HepG2 (cell line): ENCODE measurements around the gene USP8. TPM values are rescaled to one million over a fixed set of nuclear protein-coding genes. Genes with fewer than 3 reads are reported as not detected.

Experiments
- ATAC-seq: fragments of 200-7000 bp; cut with Tn5 transposase; 3 replicates; pipeline ENCODE4 v1.9.1; 2020; ENCODE audit warnings: mild to moderate bottlenecking, moderate library complexity
- BruUV-seq: library from RNA; stranded (reverse); fragments of 400-500 nt; replicated peaks from 2 replicates; lab custom pipeline; 2021; lab: Mats Ljungman, UMichigan
- CTCF ChIA-PET: fragments of 300-600 bp; formaldehyde crosslinking; extraction: SDS; loops from one replicate; lab custom pipeline; 2021; ENCODE audit warnings: low total read pairs, inconsistent platforms, low intra/inter-chr PET ratio; lab: Yijun Ruan, JAX
- POLR2A ChIA-PET: fragments of 350-600 bp; sonication (Branson Sonifier 250); formaldehyde crosslinking; loops from one replicate; lab custom pipeline; 2020; ENCODE audit warnings: antibody characterized with exemption, inconsistent platforms; lab: Yijun Ruan, JAX
- DNase-seq: peaks from one replicate; pipeline ENCODE4 v3.0.0-alpha.2; 2015; ENCODE audit warnings: low spot score
- FAIRE-seq: peaks from 3 replicates; lab custom pipeline; 2011; peaks lifted over from hg19 to GRCh38; lab: Jason Lieb, UNC
- H2AFZ ChIP-seq: one replicate; pipeline ENCODE4 v1.6.1; 2011; ENCODE audit warnings: low read length, inconsistent platforms
- H3K27ac ChIP-seq: fragments of 300-600 bp; 3 replicates; pipeline ENCODE4 v1.8.0; 2011; ENCODE audit warnings: mixed run types, mild to moderate bottlenecking, mixed read lengths, low read length, inconsistent platforms; ENCODE audit not compliant: insufficient read depth; ENCODE audit errors: extremely low read length
- H3K27me3 ChIP-seq, 2 experiments: fragments of 200-600 bp in 1 of 2; 2 replicates in 1 of 2; 3 replicates in 1 of 2; pipeline versions ENCODE4 v1.6.0 to v1.8.0; 2011; ENCODE audit warnings: low read length in 2 of 2, mild to moderate bottlenecking in 2 of 2, moderate library complexity in 2 of 2, inconsistent platforms in 1 of 2; ENCODE audit not compliant: insufficient read depth in 2 of 2, control insufficient read depth in 1 of 2
- H3K36me3 ChIP-seq, 2 experiments: fragments of 200-600 bp in 1 of 2; replicated peaks in 1 of 2; 2 replicates in 1 of 2; 3 replicates in 1 of 2; pipeline versions ENCODE4 v1.5.1 to v1.8.0; 2011; ENCODE audit warnings: low read length in 2 of 2, inconsistent platforms in 1 of 2; ENCODE audit not compliant: insufficient read depth in 2 of 2, control insufficient read depth in 1 of 2
- H3K4me1 ChIP-seq: 2 replicates; pipeline ENCODE4 v1.5.1; 2012; ENCODE audit warnings: low read length, inconsistent platforms; ENCODE audit not compliant: insufficient read depth
- H3K4me2 ChIP-seq: 2 replicates; pipeline ENCODE4 v1.6.0; 2011; ENCODE audit warnings: low read depth, low read length, inconsistent platforms
- H3K4me3 ChIP-seq, 3 experiments: fragments of 200-600 bp in 1 of 3; sonication (generic), shearing (Covaris generic) in 1 of 3; replicated peaks in 1 of 3; 2 replicates each; pipeline ENCODE4 v1.5.1; 2011 to 2016; ENCODE audit warnings: low read length in 3 of 3, inconsistent platforms in 2 of 3, low read depth in 2 of 3, mild to moderate bottlenecking in 2 of 3, control low read depth in 1 of 3, mixed read lengths in 1 of 3; ENCODE audit not compliant: insufficient read depth in 1 of 3
- H3K79me2 ChIP-seq: one replicate; pipeline ENCODE4 v1.6.1; 2011; ENCODE audit warnings: low read length, inconsistent platforms; ENCODE audit not compliant: insufficient read depth
- H3K9ac ChIP-seq: 2 replicates; pipeline ENCODE4 v1.6.0; 2011; ENCODE audit warnings: mild to moderate bottlenecking, low read depth, low read length, inconsistent platforms; ENCODE audit not compliant: insufficient read depth
- H3K9me3 ChIP-seq: 2 replicates; pipeline ENCODE4 v1.5.1; 2012; ENCODE audit warnings: mild to moderate bottlenecking, low read length
- H4K20me1 ChIP-seq: 2 replicates; pipeline ENCODE4 v1.6.0; 2011; ENCODE audit warnings: inconsistent platforms, mild to moderate bottlenecking, low read length, moderate library complexity; ENCODE audit not compliant: insufficient read depth
- GPN1 ChIP-seq: sonication (generic); formaldehyde crosslinking; IDR thresholded peaks from 2 replicates; pipeline ENCODE4 v1.5.1; 2020; ENCODE audit warnings: missing genetic modification reagents, borderline replicate concordance
- HIVEP1 ChIP-seq: sonication (generic); formaldehyde crosslinking; IDR thresholded peaks from 2 replicates; pipeline ENCODE4 v1.4.0; 2020; ENCODE audit warnings: mild to moderate bottlenecking, missing genetic modification reagents
- HOXA9 ChIP-seq: sonication (generic); formaldehyde crosslinking; IDR thresholded peaks from 2 replicates; pipeline ENCODE4 v1.8.1; 2022; ENCODE audit warnings: missing genetic modification reagents, mild to moderate bottlenecking, moderate library complexity, borderline replicate concordance
- KDM4B ChIP-seq: sonication (generic); formaldehyde crosslinking; IDR thresholded peaks from 2 replicates; pipeline ENCODE4 v1.4.0; 2020; ENCODE audit warnings: missing genetic modification reagents
- MED13 ChIP-seq: sonication (generic); formaldehyde crosslinking; IDR thresholded peaks from 2 replicates; pipeline ENCODE4 v1.5.0; 2020; ENCODE audit warnings: missing genetic modification reagents
- RARG ChIP-seq: sonication (generic); formaldehyde crosslinking; IDR thresholded peaks from 2 replicates; pipeline ENCODE4 v1.4.0; 2020; ENCODE audit warnings: low read depth, mild to moderate bottlenecking, missing genetic modification reagents
- RFX5 ChIP-seq: IDR thresholded peaks from 2 replicates; pipeline ENCODE4 v1.6.1; 2011; ENCODE audit warnings: low read depth, low read length, improper control_type of control experiment
- TARDBP ChIP-seq: sonication (generic); formaldehyde crosslinking; IDR thresholded peaks from 2 replicates; pipeline ENCODE4 v1.8.0; 2022; ENCODE audit warnings: mild to moderate bottlenecking, missing genetic modification reagents
- TOPORS ChIP-seq: sonication (generic); formaldehyde crosslinking; IDR thresholded peaks from 2 replicates; pipeline ENCODE4 v1.8.0; 2023; ENCODE audit warnings: mild to moderate bottlenecking, missing genetic modification reagents
- ZNF343 ChIP-seq: sonication (generic); formaldehyde crosslinking; IDR thresholded peaks from 2 replicates; pipeline ENCODE4 v1.4.0; 2020; ENCODE audit warnings: mild to moderate bottlenecking, missing genetic modification reagents
- ZNF350 ChIP-seq: sonication (generic); formaldehyde crosslinking; IDR thresholded peaks from 2 replicates; pipeline ENCODE4 v1.4.0; 2020; ENCODE audit warnings: mild to moderate bottlenecking, low read depth, missing genetic modification reagents, borderline replicate concordance
- WGBS: methylation state at CpG from one replicate; pipeline ENCODE4 v1.1.6; 2017; ENCODE audit warnings: low lambda C conversion rate; 5-methylcytosine and 5-hydroxymethylcytosine counted together
- in situ Hi-C: cut with HindIII; loops from 2 replicates; pipeline ENCODE4 v1.10.0; 2017; ENCODE audit warnings: low pct_unique_long_range_greater_than_20kb; ENCODE audit not compliant: extremely low pct_ligation_motif_present
- intact Hi-C: fragments of 100-400 bp; cut with micrococcal nuclease; formaldehyde crosslinking; loops from one replicate; pipeline ENCODE4 v1.10.0; 2022; ENCODE audit not compliant: unreplicated experiment
- polyA plus RNA-seq, 8 experiments: library from polyadenylated mRNA; depleted of rRNA in 3 of 8; stranded (reverse) in 7 of 8; unstranded in 1 of 8; fragments of >200 nt; fragmentation: Illumina TruSeq in 4 of 8; extraction: Trizol in 4 of 8; gene quantifications; 2 replicates each; pipeline versions ENCODE4 v1.2.1 to v1.2.3, GENCODE V29; 2011 to 2016; ENCODE audit warnings: low read depth in 4 of 8, missing spikeins in 1 of 8, mixed read lengths in 1 of 8; ENCODE audit not compliant: insufficient read depth in 1 of 8
- total RNA-seq, 5 experiments: library from RNA; depleted of rRNA; stranded (reverse); fragments of >200 nt; fragmentation: Illumina TruSeq; extraction: Trizol; gene quantifications; 2 replicates each; pipeline ENCODE4 v1.2.3, GENCODE V29; 2016; ENCODE audit warnings: low read depth in 1 of 5
- TF ChIP-seq, protein P1 (sequence below): sonication (generic); formaldehyde crosslinking; conservative IDR thresholded peaks from 2 replicates; pipeline ENCODE4 v1.4.0; 2020; ENCODE audit warnings: mild to moderate bottlenecking, missing genetic modification reagents, moderate library complexity
- TF ChIP-seq, protein P2 (sequence below), 2 experiments: sonication (generic) in 1 of 2; formaldehyde crosslinking in 1 of 2; IDR thresholded peaks; 2 replicates each; pipeline versions ENCODE4 v1.5.1 to v1.6.1; 2011 to 2020; ENCODE audit warnings: borderline replicate concordance in 1 of 2, low read depth in 1 of 2, low read length in 1 of 2, mild to moderate bottlenecking in 1 of 2, missing genetic modification reagents in 1 of 2, moderate library complexity in 1 of 2

The USP8 gene
- total and polyA plus RNA-seq, 2 of the 13 experiments (the other 11 are each of a cell fraction or from before 2014, with no cell fraction given) = 36.4 to 50.7 TPM

GRCh38 chr15:50558012-50558411 lies 133.8 kb downstream of the USP8 start (continued):
- TF ChIP-seq ZNF350 (CRISPR knock-in tag) = no peak
- no peak for TF ChIP-seq HOXA9 (CRISPR knock-in tag)

DNA sequence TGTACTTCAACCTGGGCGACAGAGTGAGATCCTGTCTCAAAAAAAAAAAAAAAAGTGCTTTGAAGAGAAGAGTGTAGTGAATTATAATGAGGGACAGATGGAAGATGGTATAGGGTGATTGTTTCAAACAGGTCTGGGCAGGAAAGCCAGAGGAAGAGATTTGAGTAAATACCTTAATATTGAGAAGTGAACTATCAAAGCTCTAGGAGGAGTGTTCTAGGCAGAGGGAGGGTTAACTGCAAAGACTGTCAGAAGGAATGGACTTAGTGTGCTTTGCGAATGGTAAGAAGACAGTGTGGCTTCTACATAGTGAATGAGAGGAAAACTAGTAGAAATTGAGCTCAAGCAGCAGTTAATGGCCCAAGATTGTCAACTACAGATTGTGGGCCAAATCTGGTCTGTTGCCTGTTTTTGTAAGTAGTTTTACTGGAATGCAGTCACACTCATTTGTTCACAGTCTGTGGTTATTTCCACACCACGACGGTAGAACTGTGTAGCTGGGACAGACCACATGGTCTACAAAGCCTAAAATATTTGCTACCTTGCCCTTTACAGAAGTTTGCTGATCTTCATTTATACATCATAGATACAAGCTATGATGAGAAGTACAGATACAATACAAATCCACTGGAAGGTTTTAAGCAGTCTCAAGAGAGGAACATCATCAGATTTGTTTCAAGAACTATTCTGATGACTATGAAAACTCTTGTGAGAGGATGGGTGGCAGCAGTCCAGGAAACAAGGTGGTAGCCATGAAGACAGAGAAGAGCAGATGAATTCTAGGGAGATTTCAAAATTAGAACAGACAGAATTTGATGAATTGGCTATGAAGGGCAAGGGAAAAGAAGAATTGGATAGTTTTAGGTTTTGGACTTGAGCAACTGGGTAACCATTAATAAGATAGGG lies 138.8 kb downstream of the USP8 start:
- Histone ChIP-seq H3K36me3 (peaks cover 7 to 19% of the 10 kb centered on the region in 2 experiments), H3K27ac (no peak overlapping the region), H3K4me2 (no peak overlapping the region), H3K4me3 (no peak overlapping the region), H3K79me2 (no peaks in the 10 kb centered on the region), H3K4me1 (no peaks in the 10 kb centered on the region), H4K20me1 (no peaks in the 10 kb centered on the region), H3K27me3 (no peaks in the 10 kb centered on the region), H3K9ac (no peak overlapping the region), H3K9me3 (no peaks in the 10 kb centered on the region), H2AFZ (no peak overlapping the region)
- FAIRE-seq (no peak), ATAC-seq (no peak), DNase-seq (no peak)
- no peak for TF ChIP-seq KDM4B (CRISPR knock-in tag)
- TF ChIP-seq, protein P1, sequence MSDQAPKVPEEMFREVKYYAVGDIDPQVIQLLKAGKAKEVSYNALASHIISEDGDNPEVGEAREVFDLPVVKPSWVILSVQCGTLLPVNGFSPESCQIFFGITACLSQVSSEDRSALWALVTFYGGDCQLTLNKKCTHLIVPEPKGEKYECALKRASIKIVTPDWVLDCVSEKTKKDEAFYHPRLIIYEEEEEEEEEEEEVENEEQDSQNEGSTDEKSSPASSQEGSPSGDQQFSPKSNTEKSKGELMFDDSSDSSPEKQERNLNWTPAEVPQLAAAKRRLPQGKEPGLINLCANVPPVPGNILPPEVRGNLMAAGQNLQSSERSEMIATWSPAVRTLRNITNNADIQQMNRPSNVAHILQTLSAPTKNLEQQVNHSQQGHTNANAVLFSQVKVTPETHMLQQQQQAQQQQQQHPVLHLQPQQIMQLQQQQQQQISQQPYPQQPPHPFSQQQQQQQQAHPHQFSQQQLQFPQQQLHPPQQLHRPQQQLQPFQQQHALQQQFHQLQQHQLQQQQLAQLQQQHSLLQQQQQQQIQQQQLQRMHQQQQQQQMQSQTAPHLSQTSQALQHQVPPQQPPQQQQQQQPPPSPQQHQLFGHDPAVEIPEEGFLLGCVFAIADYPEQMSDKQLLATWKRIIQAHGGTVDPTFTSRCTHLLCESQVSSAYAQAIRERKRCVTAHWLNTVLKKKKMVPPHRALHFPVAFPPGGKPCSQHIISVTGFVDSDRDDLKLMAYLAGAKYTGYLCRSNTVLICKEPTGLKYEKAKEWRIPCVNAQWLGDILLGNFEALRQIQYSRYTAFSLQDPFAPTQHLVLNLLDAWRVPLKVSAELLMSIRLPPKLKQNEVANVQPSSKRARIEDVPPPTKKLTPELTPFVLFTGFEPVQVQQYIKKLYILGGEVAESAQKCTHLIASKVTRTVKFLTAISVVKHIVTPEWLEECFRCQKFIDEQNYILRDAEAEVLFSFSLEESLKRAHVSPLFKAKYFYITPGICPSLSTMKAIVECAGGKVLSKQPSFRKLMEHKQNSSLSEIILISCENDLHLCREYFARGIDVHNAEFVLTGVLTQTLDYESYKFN = no peak
- TF ChIP-seq GPN1 = no peak
- TF ChIP-seq ZNF343 (CRISPR knock-in tag) = no peak
- no peak for TF ChIP-seq RARG (CRISPR knock-in tag)
- TF ChIP-seq TARDBP (CRISPR knock-in tag) = no peak
- no peak for TF ChIP-seq TOPORS (CRISPR knock-in tag)
- TF ChIP-seq RFX5 = no peak
- TF ChIP-seq MED13 = no peak
- TF ChIP-seq, protein P2, sequence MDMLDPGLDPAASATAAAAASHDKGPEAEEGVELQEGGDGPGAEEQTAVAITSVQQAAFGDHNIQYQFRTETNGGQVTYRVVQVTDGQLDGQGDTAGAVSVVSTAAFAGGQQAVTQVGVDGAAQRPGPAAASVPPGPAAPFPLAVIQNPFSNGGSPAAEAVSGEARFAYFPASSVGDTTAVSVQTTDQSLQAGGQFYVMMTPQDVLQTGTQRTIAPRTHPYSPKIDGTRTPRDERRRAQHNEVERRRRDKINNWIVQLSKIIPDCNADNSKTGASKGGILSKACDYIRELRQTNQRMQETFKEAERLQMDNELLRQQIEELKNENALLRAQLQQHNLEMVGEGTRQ (IDR thresholded peaks at IDR 0.05; ENCODE audit: low read depth, low read length) = no peak
- TF ChIP-seq, protein P2 (CRISPR knock-in tag; IDR thresholded peaks at IDR 0.05; ENCODE audit: borderline replicate concordance) = no peak
- TF ChIP-seq HIVEP1 (CRISPR knock-in tag) = no peak
- no TSS peak for BruUV-seq
- POLR2A ChIA-PET = no interaction called here
- CTCF ChIA-PET = no interaction called here
- WGBS = 98% methylated on average over 4 of the region's 4 CpGs
- in situ Hi-C loops = no loop called here
- intact Hi-C loops = loop anchor here (1.0 kb wide), 1 partner anchor 9 kb away; no protein-coding TSS in a partner anchor
